ENCODE measurements around the gene STAC. TPM values are rescaled to one million over a fixed set of nuclear protein-coding genes. Genes with fewer than 3 reads are reported as not detected.

The STAC gene, protein sequence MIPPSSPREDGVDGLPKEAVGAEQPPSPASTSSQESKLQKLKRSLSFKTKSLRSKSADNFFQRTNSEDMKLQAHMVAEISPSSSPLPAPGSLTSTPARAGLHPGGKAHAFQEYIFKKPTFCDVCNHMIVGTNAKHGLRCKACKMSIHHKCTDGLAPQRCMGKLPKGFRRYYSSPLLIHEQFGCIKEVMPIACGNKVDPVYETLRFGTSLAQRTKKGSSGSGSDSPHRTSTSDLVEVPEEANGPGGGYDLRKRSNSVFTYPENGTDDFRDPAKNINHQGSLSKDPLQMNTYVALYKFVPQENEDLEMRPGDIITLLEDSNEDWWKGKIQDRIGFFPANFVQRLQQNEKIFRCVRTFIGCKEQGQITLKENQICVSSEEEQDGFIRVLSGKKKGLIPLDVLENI
- total RNA-seq = 49.1 TPM

- H3K4me1 ChIP-seq (ENCODE audit: control insufficient read depth in 3 of 3, insufficient read depth in 3 of 3, low read length in 3 of 3) = peaks cover 0 to 4% (median 2%) of the 10 kb centered on the region in 3 donors
- peak within 1 kb of the TSS in 2 of 3 donors; percentile 34 to 56 for H3K9ac ChIP-seq (ENCODE audit: low read depth in 1 of 3, low read length in 3 of 3)
- H3K27ac ChIP-seq (ENCODE audit: low read depth, low read length) = no peak within 1 kb of the TSS
- H3K27me3 ChIP-seq (ENCODE audit: control insufficient read depth in 3 of 3, insufficient read depth in 3 of 3, low read length in 3 of 3) = peaks cover 0 to 8% (median 0%) of the 10 kb centered on the region in 3 donors
- peak within 1 kb of the TSS; percentile 60 to 71 (median 68) for H3K4me3 ChIP-seq (ENCODE audit: low read length in 3 of 3)
- H3K36me3 ChIP-seq (ENCODE audit: control insufficient read depth in 3 of 3, insufficient read depth in 3 of 3, low read length in 3 of 3) = no peaks in the 10 kb centered on the region
- no peaks in the 10 kb centered on the region for H3K9me3 ChIP-seq (ENCODE audit: control insufficient read depth in 3 of 3, low read length in 3 of 3)
Observed at GRCh38 chr3:36380221-36381031, at the start of gene STAC. TSS of gene STAC (plus strand) at chr3:36380504. CDS start at chr3:36380644, 140 bp downstream.

- Histone ChIP-seq H3K4me3 (ENCODE audit: low read length in 3 of 3) (no peak overlapping the region), H3K9ac (ENCODE audit: low read depth in 1 of 3, low read length in 3 of 3) (no peak overlapping the region), H3K9me3 (ENCODE audit: control insufficient read depth in 3 of 3, low read length in 3 of 3) (no peaks in the 10 kb centered on the region), H3K4me1 (ENCODE audit: control insufficient read depth in 3 of 3, insufficient read depth in 3 of 3, low read length in 3 of 3) (no peaks in the 10 kb centered on the region), H3K27ac (ENCODE audit: low read depth, low read length) (no peak overlapping the region), H3K36me3 (ENCODE audit: control insufficient read depth in 3 of 3, insufficient read depth in 3 of 3, low read length in 3 of 3) (no peaks in the 10 kb centered on the region), H3K27me3 (ENCODE audit: control insufficient read depth in 3 of 3, insufficient read depth in 3 of 3, low read length in 3 of 3) (no peaks in the 10 kb centered on the region)
Observed at GRCh38 chr3:36332139-36332538, 48.2 kb upstream of the STAC start.

DNA sequence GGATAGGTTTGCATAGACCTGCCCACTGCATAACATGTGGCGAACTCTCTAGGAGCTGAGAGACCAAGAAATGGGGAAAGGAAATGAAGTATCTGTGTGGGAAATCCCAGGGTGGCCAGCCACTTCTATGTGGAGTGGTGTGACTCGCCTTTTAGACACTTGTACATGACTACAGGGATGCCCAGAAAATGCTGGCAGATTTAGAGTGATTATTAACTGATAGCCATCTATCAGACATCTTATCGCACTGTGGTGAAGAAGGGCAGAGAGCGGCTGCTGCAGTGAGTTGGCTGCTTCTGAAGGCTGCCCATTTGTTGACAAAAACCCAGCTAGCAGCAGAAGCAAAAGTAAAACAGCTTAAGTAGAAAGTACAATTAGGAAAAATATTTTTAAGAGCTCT, 18.1 kb upstream of the STAC start:
- Histone ChIP-seq H3K4me3 (ENCODE audit: low read length in 3 of 3) (no peak overlapping the region), H3K4me1 (ENCODE audit: control insufficient read depth in 3 of 3, insufficient read depth in 3 of 3, low read length in 3 of 3) (no peaks in the 10 kb centered on the region), H3K9me3 (ENCODE audit: control insufficient read depth in 3 of 3, low read length in 3 of 3) (no peaks in the 10 kb centered on the region), H3K27me3 (ENCODE audit: control insufficient read depth in 3 of 3, insufficient read depth in 3 of 3, low read length in 3 of 3) (no peaks in the 10 kb centered on the region), H3K36me3 (ENCODE audit: control insufficient read depth in 3 of 3, insufficient read depth in 3 of 3, low read length in 3 of 3) (no peaks in the 10 kb centered on the region), H3K27ac (ENCODE audit: low read depth, low read length) (no peak overlapping the region), H3K9ac (ENCODE audit: low read depth in 1 of 3, low read length in 3 of 3) (no peak overlapping the region)

DNA sequence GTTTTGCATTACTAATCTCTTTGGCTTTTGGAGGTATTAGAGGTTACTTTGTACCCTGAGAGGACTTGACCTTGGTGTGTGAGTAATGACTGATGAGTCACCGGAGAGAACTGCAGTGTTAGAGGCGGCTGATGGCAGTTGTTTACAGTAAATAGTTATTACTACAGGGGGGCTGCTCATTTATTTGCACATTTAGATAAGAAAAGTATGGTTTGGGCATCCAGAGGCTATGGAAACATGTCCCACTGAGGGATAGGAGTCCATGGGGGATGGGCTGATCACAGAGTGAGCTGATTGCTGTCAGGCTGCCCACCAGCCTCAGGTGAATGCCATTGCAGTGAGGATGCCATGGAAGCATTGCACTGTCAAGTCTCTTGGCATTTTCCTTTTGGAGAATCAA, 17.3 kb upstream of the STAC start:
- Histone ChIP-seq H3K36me3 (ENCODE audit: control insufficient read depth in 3 of 3, insufficient read depth in 3 of 3, low read length in 3 of 3) (no peaks in the 10 kb centered on the region), H3K9ac (ENCODE audit: low read depth in 1 of 3, low read length in 3 of 3) (no peak overlapping the region), H3K9me3 (ENCODE audit: control insufficient read depth in 3 of 3, low read length in 3 of 3) (no peaks in the 10 kb centered on the region), H3K4me3 (ENCODE audit: low read length in 3 of 3) (no peak overlapping the region), H3K27ac (ENCODE audit: low read depth, low read length) (no peak overlapping the region), H3K27me3 (ENCODE audit: control insufficient read depth in 3 of 3, insufficient read depth in 3 of 3, low read length in 3 of 3) (no peaks in the 10 kb centered on the region), H3K4me1 (ENCODE audit: control insufficient read depth in 3 of 3, insufficient read depth in 3 of 3, low read length in 3 of 3) (no peaks in the 10 kb centered on the region)

DNA sequence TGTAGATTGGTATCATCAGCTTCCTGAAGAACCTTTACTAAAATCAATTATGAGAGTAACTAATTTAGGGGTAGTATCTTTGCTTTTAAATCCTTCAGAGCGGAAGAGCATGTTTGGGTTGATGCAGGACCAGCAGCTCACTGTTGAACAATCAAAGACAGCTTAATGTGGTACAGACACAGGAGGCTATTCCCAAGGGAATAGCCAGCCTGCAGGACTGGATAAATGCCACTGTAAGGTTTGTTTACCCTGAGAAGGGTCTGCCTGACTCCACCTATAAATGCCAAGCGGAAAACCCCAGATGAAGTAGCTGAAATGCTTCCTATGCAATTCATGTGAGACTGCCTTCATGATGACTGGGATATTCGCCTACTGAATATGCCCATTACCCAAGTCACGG, 16.0 kb upstream of the STAC start:
- H3K4me1 ChIP-seq (ENCODE audit: control insufficient read depth in 3 of 3, insufficient read depth in 3 of 3, low read length in 3 of 3) = no peaks in the 10 kb centered on the region
- no peaks in the 10 kb centered on the region for H3K9me3 ChIP-seq (ENCODE audit: control insufficient read depth in 3 of 3, low read length in 3 of 3)
- no peaks in the 10 kb centered on the region for H3K27me3 ChIP-seq (ENCODE audit: control insufficient read depth in 3 of 3, insufficient read depth in 3 of 3, low read length in 3 of 3)
- no peak overlapping the region for H3K27ac ChIP-seq (ENCODE audit: low read depth, low read length)
- no peaks in the 10 kb centered on the region for H3K36me3 ChIP-seq (ENCODE audit: control insufficient read depth in 3 of 3, insufficient read depth in 3 of 3, low read length in 3 of 3)
- H3K4me3 ChIP-seq (ENCODE audit: low read length in 3 of 3) = no peak overlapping the region
- no peak overlapping the region for H3K9ac ChIP-seq (ENCODE audit: low read depth in 1 of 3, low read length in 3 of 3)

DNA sequence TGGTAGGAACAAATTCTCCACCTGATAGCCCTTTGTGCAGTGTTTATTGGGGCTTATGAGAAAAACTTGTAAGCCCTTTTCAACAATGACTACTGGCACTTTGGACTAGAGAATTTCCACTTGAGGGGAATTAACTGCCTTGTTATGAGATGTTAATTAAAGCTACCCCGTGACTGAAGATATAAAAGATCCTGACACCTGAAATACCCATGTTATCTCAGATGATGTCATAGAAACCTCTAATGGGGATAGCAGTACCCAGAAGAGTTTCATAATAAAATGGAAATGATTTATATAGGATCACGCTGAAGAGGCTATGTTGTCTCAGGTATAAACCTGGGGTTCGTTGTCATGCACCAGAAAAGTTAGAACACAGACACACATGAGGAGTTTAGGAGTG, 14.5 kb upstream of the STAC start:
- Histone ChIP-seq H3K9me3 (ENCODE audit: control insufficient read depth in 3 of 3, low read length in 3 of 3) (no peaks in the 10 kb centered on the region), H3K9ac (ENCODE audit: low read depth in 1 of 3, low read length in 3 of 3) (no peak overlapping the region), H3K4me3 (ENCODE audit: low read length in 3 of 3) (no peak overlapping the region), H3K27ac (ENCODE audit: low read depth, low read length) (no peak overlapping the region), H3K36me3 (ENCODE audit: control insufficient read depth in 3 of 3, insufficient read depth in 3 of 3, low read length in 3 of 3) (no peaks in the 10 kb centered on the region), H3K4me1 (ENCODE audit: control insufficient read depth in 3 of 3, insufficient read depth in 3 of 3, low read length in 3 of 3) (no peaks in the 10 kb centered on the region), H3K27me3 (ENCODE audit: control insufficient read depth in 3 of 3, insufficient read depth in 3 of 3, low read length in 3 of 3) (no peaks in the 10 kb centered on the region)

DNA sequence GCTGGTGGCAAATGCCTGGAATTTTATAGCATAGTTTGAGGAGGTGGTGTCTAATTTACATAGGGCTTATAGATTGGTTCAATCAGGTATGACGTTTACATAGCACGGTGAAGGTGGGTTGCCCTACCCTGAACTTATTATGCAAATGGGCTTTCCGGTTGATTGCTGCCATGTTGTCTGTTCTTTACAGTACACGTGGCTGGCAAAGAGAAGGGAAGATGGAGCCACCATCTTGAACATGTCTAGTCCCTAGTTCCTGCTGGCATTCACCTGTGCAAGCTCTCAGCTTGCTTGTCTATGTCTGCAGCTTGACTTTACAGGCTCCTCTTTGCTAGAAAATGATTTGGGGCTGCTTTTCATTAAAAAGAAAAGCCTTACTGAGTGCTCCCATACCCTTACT, 14.0 kb upstream of the STAC start:
- no peaks in the 10 kb centered on the region for H3K36me3 ChIP-seq (ENCODE audit: control insufficient read depth in 3 of 3, insufficient read depth in 3 of 3, low read length in 3 of 3)
- H3K9ac ChIP-seq (ENCODE audit: low read depth in 1 of 3, low read length in 3 of 3) = no peak overlapping the region
- H3K27ac ChIP-seq (ENCODE audit: low read depth, low read length) = no peak overlapping the region

GRCh38 chr3:36367912-36368573, 12.3 kb upstream of the STAC start:
- Histone ChIP-seq H3K27me3 (ENCODE audit: control insufficient read depth in 3 of 3, insufficient read depth in 3 of 3, low read length in 3 of 3) (no peaks in the 10 kb centered on the region), H3K9ac (ENCODE audit: low read depth in 1 of 3, low read length in 3 of 3) (no peak overlapping the region), H3K9me3 (ENCODE audit: control insufficient read depth in 3 of 3, low read length in 3 of 3) (no peaks in the 10 kb centered on the region), H3K4me3 (ENCODE audit: low read length in 3 of 3) (no peak overlapping the region), H3K36me3 (ENCODE audit: control insufficient read depth in 3 of 3, insufficient read depth in 3 of 3, low read length in 3 of 3) (no peaks in the 10 kb centered on the region), H3K4me1 (ENCODE audit: control insufficient read depth in 3 of 3, insufficient read depth in 3 of 3, low read length in 3 of 3) (no peaks in the 10 kb centered on the region), H3K27ac (ENCODE audit: low read depth, low read length) (no peak overlapping the region)

More for the DNA sequence above, 14.0 kb upstream of the STAC start:
- H3K4me1 ChIP-seq (ENCODE audit: control insufficient read depth in 3 of 3, insufficient read depth in 3 of 3, low read length in 3 of 3) = no peaks in the 10 kb centered on the region
- H3K9me3 ChIP-seq (ENCODE audit: control insufficient read depth in 3 of 3, low read length in 3 of 3) = no peaks in the 10 kb centered on the region
- H3K27me3 ChIP-seq (ENCODE audit: control insufficient read depth in 3 of 3, insufficient read depth in 3 of 3, low read length in 3 of 3) = no peaks in the 10 kb centered on the region
- no peak overlapping the region for H3K4me3 ChIP-seq (ENCODE audit: low read length in 3 of 3)

GRCh38 chr3:36372534-36372935, 7.8 kb upstream of the STAC start:
- Histone ChIP-seq H3K27me3 (ENCODE audit: control insufficient read depth in 3 of 3, insufficient read depth in 3 of 3, low read length in 3 of 3) (no peaks in the 10 kb centered on the region), H3K4me1 (ENCODE audit: control insufficient read depth in 3 of 3, insufficient read depth in 3 of 3, low read length in 3 of 3) (no peaks in the 10 kb centered on the region), H3K9me3 (ENCODE audit: control insufficient read depth in 3 of 3, low read length in 3 of 3) (no peaks in the 10 kb centered on the region), H3K27ac (ENCODE audit: low read depth, low read length) (no peak overlapping the region), H3K4me3 (ENCODE audit: low read length in 3 of 3) (no peak overlapping the region), H3K9ac (ENCODE audit: low read depth in 1 of 3, low read length in 3 of 3) (no peak overlapping the region), H3K36me3 (ENCODE audit: control insufficient read depth in 3 of 3, insufficient read depth in 3 of 3, low read length in 3 of 3) (no peaks in the 10 kb centered on the region)

GRCh38 chr3:36373084-36373483, 7.2 kb upstream of the STAC start:
- Histone ChIP-seq H3K9ac (ENCODE audit: low read depth in 1 of 3, low read length in 3 of 3) (no peak overlapping the region), H3K4me3 (ENCODE audit: low read length in 3 of 3) (no peak overlapping the region), H3K36me3 (ENCODE audit: control insufficient read depth in 3 of 3, insufficient read depth in 3 of 3, low read length in 3 of 3) (no peaks in the 10 kb centered on the region), H3K9me3 (ENCODE audit: control insufficient read depth in 3 of 3, low read length in 3 of 3) (no peaks in the 10 kb centered on the region), H3K27me3 (ENCODE audit: control insufficient read depth in 3 of 3, insufficient read depth in 3 of 3, low read length in 3 of 3) (no peaks in the 10 kb centered on the region), H3K27ac (ENCODE audit: low read depth, low read length) (no peak overlapping the region), H3K4me1 (ENCODE audit: control insufficient read depth in 3 of 3, insufficient read depth in 3 of 3, low read length in 3 of 3) (no peaks in the 10 kb centered on the region)

Measured in skeletal muscle tissue (tissue), 4 donors.